ENCODE measurements around the gene DSCAML1.

DNA sequence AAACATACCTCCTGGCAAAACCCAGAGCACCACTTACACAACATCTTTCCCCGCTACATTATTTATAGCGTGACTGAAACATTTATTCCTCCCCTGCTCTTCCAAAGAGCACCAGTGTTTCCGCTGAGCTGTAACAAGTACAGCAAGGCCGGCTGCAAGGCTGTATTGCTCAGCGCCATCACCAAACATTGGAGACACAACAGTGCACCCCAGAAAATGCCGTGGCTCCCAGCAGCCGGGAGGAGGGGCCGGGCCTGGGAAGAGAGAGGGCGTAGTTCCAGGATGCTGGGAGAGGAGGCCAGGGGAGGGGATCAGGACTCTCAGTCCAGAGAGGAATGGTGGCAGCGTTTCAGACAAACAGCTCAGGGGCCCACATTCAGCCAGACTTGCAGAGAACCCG is 133.2 kb downstream of the DSCAML1 start:
- no peak for TF ChIP-seq SP1 (IDR thresholded peaks at IDR 0.05; ENCODE audit: low read depth, low read length)
- no peak for TF ChIP-seq EZH2 (IDR thresholded peaks at IDR 0.05; ENCODE audit: borderline replicate concordance, control insufficient read depth, low read depth, low read length)
- no peak for TF ChIP-seq CBX3 (IDR thresholded peaks at IDR 0.05; ENCODE audit: borderline replicate concordance, low read depth)
- TF ChIP-seq, protein P1, sequence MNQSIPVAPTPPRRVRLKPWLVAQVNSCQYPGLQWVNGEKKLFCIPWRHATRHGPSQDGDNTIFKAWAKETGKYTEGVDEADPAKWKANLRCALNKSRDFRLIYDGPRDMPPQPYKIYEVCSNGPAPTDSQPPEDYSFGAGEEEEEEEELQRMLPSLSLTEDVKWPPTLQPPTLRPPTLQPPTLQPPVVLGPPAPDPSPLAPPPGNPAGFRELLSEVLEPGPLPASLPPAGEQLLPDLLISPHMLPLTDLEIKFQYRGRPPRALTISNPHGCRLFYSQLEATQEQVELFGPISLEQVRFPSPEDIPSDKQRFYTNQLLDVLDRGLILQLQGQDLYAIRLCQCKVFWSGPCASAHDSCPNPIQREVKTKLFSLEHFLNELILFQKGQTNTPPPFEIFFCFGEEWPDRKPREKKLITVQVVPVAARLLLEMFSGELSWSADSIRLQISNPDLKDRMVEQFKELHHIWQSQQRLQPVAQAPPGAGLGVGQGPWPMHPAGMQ (IDR thresholded peaks at IDR 0.05; ENCODE audit: borderline replicate concordance) = no peak
- no peak for TF ChIP-seq CTCF (IDR thresholded peaks at IDR 0.05 in 2 of 3, conservative IDR thresholded peaks at IDR 0.05 in 1 of 3; ENCODE audit: control insufficient read depth in 2 of 3, extremely low read depth in 1 of 3, insufficient read depth in 1 of 3, low read depth in 3 of 3, low read length in 3 of 3)
- TF ChIP-seq GABPA (IDR thresholded peaks at IDR 0.05; ENCODE audit: low read depth) = no peak
- no peak for TF ChIP-seq RFX5 (IDR thresholded peaks at IDR 0.05; ENCODE audit: low read depth, low read length)
- no peak for TF ChIP-seq SIN3A (IDR thresholded peaks at IDR 0.05; ENCODE audit: low read depth, low read length)
- TF ChIP-seq POLR2AphosphoS2 (IDR thresholded peaks at IDR 0.05; ENCODE audit: low read depth, low read length) = no peak
- TF ChIP-seq ZNF274 (IDR thresholded peaks at IDR 0.05; ENCODE audit: insufficient read depth, insufficient read length) = no peak

Measured in GM12878 (cell line).